SK-N-SH (cell line): ENCODE results near the gene NCK1. TPM values are rescaled to one million over a fixed set of nuclear protein-coding genes. Genes with fewer than 3 reads are reported as not detected.

Source experiments
- CTCF ChIA-PET: fragments of 300-600, 350-600 bp; formaldehyde crosslinking; extraction: SDS; loops from one replicate; lab custom pipeline; 2021; lab: Yijun Ruan, JAX
- POLR2A ChIA-PET: fragments of 350-600 bp; sonication (Branson Sonifier 250); formaldehyde crosslinking; extraction: SDS; loops from one replicate; lab custom pipeline; 2020; ENCODE audit warnings: antibody characterized with exemption, inconsistent platforms; lab: Yijun Ruan, JAX
- DNase-seq: peaks from one replicate; pipeline ENCODE4 v3.0.0; 2012
- H2AFZ ChIP-seq: fragments of 200-600 bp; sonication (generic); 2 replicates; pipeline ENCODE4 v1.8.1; 2016; ENCODE audit warnings: antibody characterized with exemption, mild to moderate bottlenecking, low read depth
- H3F3A ChIP-seq: fragments of 200-600 bp; sonication (generic); replicated peaks from 2 replicates; pipeline ENCODE3; 2016; ENCODE audit warnings: antibody characterized with exemption, mild to moderate bottlenecking; ENCODE audit not compliant: insufficient read depth
- H3K27ac ChIP-seq, 2 experiments: fragments of 200-500 bp in 1 of 2; fragments of 200-600 bp in 1 of 2; sonication (Bioruptor generic) in 1 of 2; sonication (generic), shearing (Covaris generic) in 1 of 2; 2 replicates each; pipeline versions ENCODE4 v1.5.1 to v1.6.1; 2014 to 2016; ENCODE audit warnings: low read depth in 2 of 2, inconsistent platforms in 1 of 2, low read length in 1 of 2, mild to moderate bottlenecking in 1 of 2, mixed read lengths in 1 of 2
- H3K27me3 ChIP-seq: fragments of 200-600 bp; sonication (generic), shearing (Covaris generic); 2 replicates; pipeline ENCODE4 v1.6.1; 2016; ENCODE audit warnings: mixed run types; ENCODE audit not compliant: insufficient read depth
- H3K36me3 ChIP-seq, 2 experiments: fragments of 200-500 bp in 1 of 2; fragments of 200-600 bp in 1 of 2; sonication (Bioruptor generic) in 1 of 2; sonication (generic) in 1 of 2; replicated peaks in 1 of 2; 2 replicates each; pipeline versions ENCODE3 to v1.5.1; 2014 to 2016; ENCODE audit warnings: low read length in 1 of 2, mild to moderate bottlenecking in 1 of 2; ENCODE audit not compliant: insufficient read depth in 2 of 2, control insufficient read depth in 1 of 2
- H3K4me1 ChIP-seq, 2 experiments: fragments of 200-500 bp in 1 of 2; fragments of 200-600 bp in 1 of 2; sonication (Bioruptor generic) in 1 of 2; sonication (generic), shearing (Covaris generic) in 1 of 2; 2 replicates each; pipeline versions ENCODE4 v1.5.1 to v1.6.1; 2014 to 2016; ENCODE audit warnings: low read depth in 1 of 2, low read length in 1 of 2, mixed run types in 1 of 2; ENCODE audit not compliant: insufficient read depth in 2 of 2, control insufficient read depth in 1 of 2
- H3K4me2 ChIP-seq: fragments of 200-600 bp; sonication (generic), shearing (Covaris generic); 2 replicates; pipeline ENCODE4 v1.6.1; 2017; ENCODE audit warnings: mixed run types
- H3K4me3 ChIP-seq, 2 experiments: fragments of 200-500 bp in 1 of 2; fragments of 200-600 bp in 1 of 2; sonication (Bioruptor generic) in 1 of 2; sonication (generic), shearing (Covaris generic) in 1 of 2; 2 replicates each; pipeline versions ENCODE4 v1.5.1 to v1.8.1; 2014 to 2016; ENCODE audit warnings: low read depth in 2 of 2, inconsistent platforms in 1 of 2, low read length in 1 of 2, mild to moderate bottlenecking in 1 of 2, mixed read lengths in 1 of 2, moderate library complexity in 1 of 2
- H3K79me2 ChIP-seq: fragments of 200-600 bp; sonication (generic); 2 replicates; pipeline ENCODE4 v1.8.1; 2017; ENCODE audit warnings: mild to moderate bottlenecking; ENCODE audit not compliant: insufficient read depth
- H3K9ac ChIP-seq: fragments of 200-600 bp; sonication (generic); 2 replicates; pipeline ENCODE4 v1.6.1; 2017; ENCODE audit warnings: mixed run types
- H3K9me2 ChIP-seq: fragments of 200-600 bp; sonication (generic); 2 replicates; pipeline ENCODE4 v1.6.1; 2017; ENCODE audit warnings: mixed run types
- H3K9me3 ChIP-seq: fragments of 200-600 bp; sonication (generic); 2 replicates; pipeline ENCODE4 v1.6.1; 2017; ENCODE audit warnings: mixed run types, mild to moderate bottlenecking, moderate library complexity
- H4K20me1 ChIP-seq: fragments of 200-600 bp; sonication (generic); 2 replicates; pipeline ENCODE4 v1.6.1; 2017; ENCODE audit warnings: mild to moderate bottlenecking, mixed run types; ENCODE audit not compliant: insufficient read depth
- CHD2 ChIP-seq: fragments of 150-350 bp; IDR thresholded peaks from 2 replicates; pipeline ENCODE4 v1.6.1; 2018; ENCODE audit warnings: low read length; ENCODE audit not compliant: partially characterized antibody
- EP300 ChIP-seq, 2 experiments: IDR thresholded peaks; 2 replicates each; pipeline versions ENCODE4 v1.4.0 to v1.6.1; 2012; ENCODE audit warnings: borderline replicate concordance in 1 of 2, low read depth in 1 of 2, low read length in 1 of 2
- GATA2 ChIP-seq: sonication (generic); formaldehyde crosslinking; IDR thresholded peaks from 2 replicates; pipeline ENCODE4 v1.5.0; 2020; ENCODE audit warnings: mild to moderate bottlenecking, missing genetic modification reagents
- IRF3 ChIP-seq: fragments of 150-350 bp; IDR thresholded peaks from 2 replicates; pipeline ENCODE4 v1.6.1; 2016; ENCODE audit warnings: mild to moderate bottlenecking, low read depth, low read length
- JUND ChIP-seq: IDR thresholded peaks from 2 replicates; pipeline ENCODE4 v1.4.0; 2012
- NFIC ChIP-seq: IDR thresholded peaks from 2 replicates; pipeline ENCODE4 v1.4.0; 2012; ENCODE audit warnings: borderline replicate concordance
- NRF1 ChIP-seq: IDR thresholded peaks from 2 replicates; pipeline ENCODE4 v1.6.1; 2012; ENCODE audit warnings: low read depth, mild to moderate bottlenecking, low read length
- PBX3 ChIP-seq: IDR thresholded peaks from 2 replicates; pipeline ENCODE4; 2012
- POLR2AphosphoS5 ChIP-seq: IDR thresholded peaks from 2 replicates; pipeline ENCODE4 v1.6.1; 2012; ENCODE audit warnings: low read depth, low read length
- RAD21 ChIP-seq: IDR thresholded peaks from 2 replicates; pipeline ENCODE4 v1.6.1; 2012; ENCODE audit warnings: mild to moderate bottlenecking, low read length
- RCOR1 ChIP-seq: fragments of 150-350 bp; IDR thresholded peaks from 2 replicates; pipeline ENCODE4 v1.6.1; 2017; ENCODE audit warnings: antibody characterized with exemption, low read length
- SIN3A ChIP-seq: IDR thresholded peaks from 2 replicates; pipeline ENCODE4 v1.6.1; 2012; ENCODE audit warnings: low read depth, mild to moderate bottlenecking, low read length, moderate library complexity, borderline replicate concordance
- TEAD4 ChIP-seq: IDR thresholded peaks from 2 replicates; pipeline ENCODE4 v1.4.0; 2012; ENCODE audit warnings: mild to moderate bottlenecking, borderline replicate concordance; ENCODE audit not compliant: insufficient read depth
- YY1 ChIP-seq: IDR thresholded peaks from 2 replicates; pipeline ENCODE4 v1.4.0; 2012; ENCODE audit warnings: low read depth, mild to moderate bottlenecking
- WGBS: methylation state at CpG from one replicate; pipeline ENCODE4 v1.1.6; 2017; ENCODE audit warnings: low lambda C conversion rate; 5-methylcytosine and 5-hydroxymethylcytosine counted together
- polyA plus RNA-seq, 3 experiments: library from polyadenylated mRNA; depleted of rRNA; stranded (reverse); fragments of >200 nt; gene quantifications; 2 replicates each; pipeline ENCODE4 v1.2.3, GENCODE V29; 2012
- TF ChIP-seq, protein P1 (sequence below): IDR thresholded peaks from 2 replicates; pipeline ENCODE4 v1.6.1; 2012; ENCODE audit warnings: mild to moderate bottlenecking, low read depth, low read length, moderate library complexity
- TF ChIP-seq, protein P2 (sequence below): IDR thresholded peaks from 2 replicates; pipeline ENCODE4 v1.4.0; 2012; ENCODE audit warnings: low read depth, borderline replicate concordance

The NCK1 gene
- polyA plus RNA-seq, 1 of the 3 experiments (the other 2 are of a cell fraction), result 16.2 TPM

DNA sequence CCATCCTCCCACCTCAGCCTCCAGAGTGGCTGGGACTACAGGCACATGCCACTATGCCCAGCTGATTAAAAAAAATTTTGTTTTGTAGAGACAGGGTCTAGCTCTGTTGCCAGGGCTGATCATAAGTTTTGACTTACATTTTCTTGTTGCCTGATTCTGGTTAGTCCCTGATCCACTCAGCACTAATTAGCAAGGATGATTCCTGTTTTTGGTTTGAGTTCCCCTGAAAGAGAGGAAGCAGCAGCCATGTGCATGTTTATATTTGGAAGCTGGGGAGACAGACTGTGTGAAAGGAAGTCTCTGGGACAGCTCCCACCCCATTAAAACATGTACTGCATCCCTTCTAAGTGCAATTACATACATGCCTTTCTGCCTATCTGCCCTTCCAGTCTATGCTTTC lies 3.6 kb upstream of the NCK1 start:
- H2AFZ ChIP-seq, result no peak overlapping the region
- ChIA-PET POLR2A (no interaction called here), CTCF (interaction anchor here (0.7 to 1.1 kb wide), 4 partner anchors 14 to 173 kb away, joined by 3 to 7 read pairs (median 3); partner anchors contain the start of gene STAG1)
- H3F3A ChIP-seq, result peaks cover 15% of the 10 kb centered on the region
- H3K9me2 ChIP-seq, result no peaks in the 10 kb centered on the region
- H3K4me2 ChIP-seq, result no peak overlapping the region
- H3K9me3 ChIP-seq, result no peaks in the 10 kb centered on the region
- H4K20me1 ChIP-seq, result peaks cover 2% of the 10 kb centered on the region; the same call in 1 of the 2 replicates
- DNase-seq, result no peak
- TF ChIP-seq NRF1 (no peak), JUND (no peak), EP300 (IDR thresholded peaks at IDR 0.05; ENCODE audit: borderline replicate concordance in 1 of 2, low read depth in 1 of 2, low read length in 1 of 2) (no peak), IRF3 (no peak), SIN3A (no peak), GATA2 (no peak), YY1 (no peak), RAD21 (no peak)
- TF ChIP-seq, protein P1, sequence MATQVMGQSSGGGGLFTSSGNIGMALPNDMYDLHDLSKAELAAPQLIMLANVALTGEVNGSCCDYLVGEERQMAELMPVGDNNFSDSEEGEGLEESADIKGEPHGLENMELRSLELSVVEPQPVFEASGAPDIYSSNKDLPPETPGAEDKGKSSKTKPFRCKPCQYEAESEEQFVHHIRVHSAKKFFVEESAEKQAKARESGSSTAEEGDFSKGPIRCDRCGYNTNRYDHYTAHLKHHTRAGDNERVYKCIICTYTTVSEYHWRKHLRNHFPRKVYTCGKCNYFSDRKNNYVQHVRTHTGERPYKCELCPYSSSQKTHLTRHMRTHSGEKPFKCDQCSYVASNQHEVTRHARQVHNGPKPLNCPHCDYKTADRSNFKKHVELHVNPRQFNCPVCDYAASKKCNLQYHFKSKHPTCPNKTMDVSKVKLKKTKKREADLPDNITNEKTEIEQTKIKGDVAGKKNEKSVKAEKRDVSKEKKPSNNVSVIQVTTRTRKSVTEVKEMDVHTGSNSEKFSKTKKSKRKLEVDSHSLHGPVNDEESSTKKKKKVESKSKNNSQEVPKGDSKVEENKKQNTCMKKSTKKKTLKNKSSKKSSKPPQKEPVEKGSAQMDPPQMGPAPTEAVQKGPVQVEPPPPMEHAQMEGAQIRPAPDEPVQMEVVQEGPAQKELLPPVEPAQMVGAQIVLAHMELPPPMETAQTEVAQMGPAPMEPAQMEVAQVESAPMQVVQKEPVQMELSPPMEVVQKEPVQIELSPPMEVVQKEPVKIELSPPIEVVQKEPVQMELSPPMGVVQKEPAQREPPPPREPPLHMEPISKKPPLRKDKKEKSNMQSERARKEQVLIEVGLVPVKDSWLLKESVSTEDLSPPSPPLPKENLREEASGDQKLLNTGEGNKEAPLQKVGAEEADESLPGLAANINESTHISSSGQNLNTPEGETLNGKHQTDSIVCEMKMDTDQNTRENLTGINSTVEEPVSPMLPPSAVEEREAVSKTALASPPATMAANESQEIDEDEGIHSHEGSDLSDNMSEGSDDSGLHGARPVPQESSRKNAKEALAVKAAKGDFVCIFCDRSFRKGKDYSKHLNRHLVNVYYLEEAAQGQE, result no peak
- TF ChIP-seq, protein P2, sequence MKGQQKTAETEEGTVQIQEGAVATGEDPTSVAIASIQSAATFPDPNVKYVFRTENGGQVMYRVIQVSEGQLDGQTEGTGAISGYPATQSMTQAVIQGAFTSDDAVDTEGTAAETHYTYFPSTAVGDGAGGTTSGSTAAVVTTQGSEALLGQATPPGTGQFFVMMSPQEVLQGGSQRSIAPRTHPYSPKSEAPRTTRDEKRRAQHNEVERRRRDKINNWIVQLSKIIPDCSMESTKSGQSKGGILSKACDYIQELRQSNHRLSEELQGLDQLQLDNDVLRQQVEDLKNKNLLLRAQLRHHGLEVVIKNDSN, result no peak
- peaks cover 2 to 5% of the 10 kb centered on the region in 2 experiments; a peak in 3 of 4 replicates for H3K4me1 ChIP-seq
- H3K4me3 ChIP-seq, result no peak overlapping the region
- H3K27me3 ChIP-seq, result no peaks in the 10 kb centered on the region
- peaks cover 20 to 22% of the 10 kb centered on the region in 2 experiments for H3K36me3 ChIP-seq
- H3K79me2 ChIP-seq, result peaks cover 59% of the 10 kb centered on the region
- H3K9ac ChIP-seq, result no peak overlapping the region
- H3K27ac ChIP-seq, result no peak overlapping the region

GRCh38 chr3:136860541-136860940 lies 1.5 kb upstream of the NCK1 start:
- Histone ChIP-seq H3K9me2 (no peaks in the 10 kb centered on the region), H2AFZ (no peak overlapping the region; the same call in 1 of the 2 replicates), H3K9me3 (no peaks in the 10 kb centered on the region), H3F3A (peaks cover 14% of the 10 kb centered on the region), H3K36me3 (peaks cover 3 to 8% of the 10 kb centered on the region in 2 experiments), H3K27ac (no peak overlapping the region), H3K4me2 (peak overlapping the region; percentile 76), H4K20me1 (peaks cover 5% of the 10 kb centered on the region; the same call in 1 of the 2 replicates), H3K27me3 (no peaks in the 10 kb centered on the region), H3K9ac (no peak overlapping the region), H3K4me1 (peaks cover 5 to 6% of the 10 kb centered on the region in 2 experiments; a peak in 3 of 4 replicates), H3K4me3 (peak overlapping the region; percentile 71 to 84; a peak in 3 of 4 replicates), H3K79me2 (peaks cover 60% of the 10 kb centered on the region)
- POLR2A ChIA-PET, result no interaction called here
- WGBS, result 95% methylated on average over 4 of the region's 4 CpGs
- no peak for DNase-seq
- CTCF ChIA-PET, result interaction anchor here (4.5 kb wide), 1 partner anchor 108 kb away, joined by 19 read pairs; the partner anchor contains the start of gene STAG1
- TF ChIP-seq SIN3A (no peak), TEAD4 (no peak), GATA2 (no peak), EP300 (IDR thresholded peaks at IDR 0.05; ENCODE audit: borderline replicate concordance in 1 of 2, low read depth in 1 of 2, low read length in 1 of 2) (no peak), PBX3 (no peak), RCOR1 (no peak), POLR2AphosphoS5 (no peak), NFIC (no peak), CHD2 (no peak), YY1 (no peak), RAD21 (no peak)
